Kidney (tissue), 14 donors: ENCODE data around the gene POU3F3. TPM values are rescaled to one million over a fixed set of nuclear protein-coding genes. Genes with fewer than 3 reads are reported as not detected.

Source experiments
- DNase-seq, 5 donors: peaks; one replicate each; pipeline ENCODE4 v3.0.0-alpha.2; 2013 to 2020
- FAIRE-seq: peaks from 2 replicates; lab custom pipeline; 2012; peaks lifted over from hg19 to GRCh38; lab: Jason Lieb, UNC
- H3K27ac ChIP-seq, 2 donors: one replicate each; pipeline ENCODE4 v1.7.0; 2013; ENCODE audit warnings: low read depth in 2 of 2, low read length in 2 of 2, inconsistent platforms in 1 of 2
- H3K27me3 ChIP-seq: one replicate; pipeline ENCODE4 v1.7.1; 2013; ENCODE audit warnings: low read length, inconsistent platforms; ENCODE audit not compliant: control insufficient read depth, insufficient read depth
- H3K36me3 ChIP-seq, 3 donors: one replicate each; pipeline versions ENCODE4 v1.7.0 to v1.7.1; 2013; ENCODE audit warnings: low read length in 3 of 3, control low read depth in 1 of 3, inconsistent platforms in 1 of 3; ENCODE audit not compliant: insufficient read depth in 3 of 3, control insufficient read depth in 2 of 3
- H3K4me1 ChIP-seq, 3 donors: one replicate each; pipeline versions ENCODE4 v1.7.0 to v1.7.1; 2013; ENCODE audit warnings: low read length in 3 of 3, inconsistent platforms in 1 of 3, low read depth in 1 of 3; ENCODE audit not compliant: control insufficient read depth in 2 of 3, insufficient read depth in 2 of 3
- H3K4me3 ChIP-seq, 3 donors: one replicate each; pipeline versions ENCODE4 v1.7.0 to v1.8.1; 2013; ENCODE audit warnings: low read length in 3 of 3, control low read depth in 1 of 3, inconsistent platforms in 1 of 3
- H3K9ac ChIP-seq, 3 donors: one replicate each; pipeline versions ENCODE4 v1.7.0 to v1.7.1; 2013; ENCODE audit warnings: low read length in 3 of 3, control low read depth in 1 of 3, inconsistent platforms in 1 of 3
- H3K9me3 ChIP-seq, 3 donors: one replicate each; pipeline versions ENCODE4 v1.7.0 to v1.7.1; 2013; ENCODE audit warnings: low read length in 3 of 3, control low read depth in 1 of 3, inconsistent platforms in 1 of 3; ENCODE audit not compliant: control insufficient read depth in 2 of 3, insufficient read depth in 1 of 3
- intact Hi-C: fragments of 100-400 bp; cut with DNase I; formaldehyde crosslinking; loops from one replicate; pipeline ENCODE4 v1.11.1; 2022
- polyA plus RNA-seq: library from polyadenylated mRNA; stranded (reverse); fragments of 350-450 nt; fragmentation: Illumina TruSeq; extraction: RNeasy Lipid Tissue Mini Kit (QIAGEN cat#74804); gene quantifications from one replicate; pipeline ENCODE4 v1.2.3, GENCODE V29; 2014; ENCODE audit warnings: low read depth, low replicate concordance; ENCODE audit not compliant: insufficient read depth
- total RNA-seq: library from RNA; stranded (reverse); fragmentation: NEBNext Ultra II Directional; extraction: Animal tissue kit (Norgen Biotek cat#: 25700); gene quantifications from one replicate; pipeline ENCODE4 v1.2.1, GENCODE V29; 2021
- TF ChIP-seq, protein P1 (sequence below): IDR thresholded peaks from 3 replicates; pipeline ENCODE4 v1.5.1; 2012; ENCODE audit warnings: mild to moderate bottlenecking, moderate library complexity, borderline replicate concordance; ENCODE audit not compliant: insufficient read depth; ENCODE audit errors: extremely low read depth
- donor health status: control.
- donor health status: control.
- donor health status: control.
- donor health status: control.
- donor health status: control.
- donor health status: DM: yes; HTN: yes; CAD: no.
- donor health status: Normal renal cell carcinoma (clear cell type).

The POU3F3 gene
- total and polyA plus RNA-seq, 2 donors from 2014 or later: 31.4 to 118 TPM

DNA sequence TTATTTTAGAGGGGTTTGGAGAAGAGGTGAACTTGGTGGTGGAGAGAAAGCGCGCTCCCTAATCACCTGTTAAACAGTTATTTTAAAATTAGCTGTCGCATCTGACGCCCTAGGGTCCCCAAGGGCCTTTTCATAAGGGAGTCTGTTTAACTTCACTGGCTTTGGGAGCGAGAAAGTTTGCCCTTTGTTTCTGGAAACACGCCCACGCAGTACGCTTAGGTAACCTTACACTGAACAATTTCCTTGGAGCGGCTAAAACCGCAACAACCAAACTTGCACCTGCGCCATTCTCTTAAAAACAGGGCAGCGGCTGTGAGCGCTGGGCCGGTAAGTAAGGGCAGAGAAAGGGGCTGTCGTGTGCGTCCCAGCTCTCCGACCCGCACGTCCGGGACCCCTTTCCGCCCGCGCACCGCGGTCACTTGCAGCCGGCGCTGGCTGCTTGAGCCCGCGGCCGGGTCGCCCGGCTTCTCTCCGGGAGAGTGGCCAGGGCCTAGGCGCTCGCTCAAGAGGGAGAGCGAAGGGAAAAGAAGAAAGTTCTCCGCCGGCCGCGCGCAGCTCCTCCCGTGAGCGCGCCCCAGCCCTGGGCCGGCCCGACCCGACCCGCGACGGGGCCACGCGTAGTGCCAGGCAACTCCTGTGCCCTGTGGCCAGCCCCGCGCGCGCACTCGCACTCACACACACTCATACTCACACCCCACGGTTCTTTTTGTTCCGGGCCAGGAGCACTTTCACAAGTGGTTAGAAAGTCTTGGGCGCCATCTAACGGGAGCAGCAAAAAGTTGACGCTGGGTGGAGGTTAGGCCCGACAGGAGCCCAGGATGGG, 19.2 kb downstream of the POU3F3 start:
- intact Hi-C loops: no loop called here
- H3K27ac ChIP-seq: peak overlapping the region; percentile 89 to 94
- no peaks in the 10 kb centered on the region for H3K9me3 ChIP-seq
- FAIRE-seq (no peak), DNase-seq (peak; percentile 90 to 95 (median 92))
- no peaks in the 10 kb centered on the region for H3K4me1 ChIP-seq
- peak overlapping the region; percentile 56 to 76 (median 74) for H3K4me3 ChIP-seq
- H3K36me3 ChIP-seq: no peaks in the 10 kb centered on the region
- H3K9ac ChIP-seq: peak overlapping the region; percentile 34 to 89 (median 77)
- TF ChIP-seq, protein P1, sequence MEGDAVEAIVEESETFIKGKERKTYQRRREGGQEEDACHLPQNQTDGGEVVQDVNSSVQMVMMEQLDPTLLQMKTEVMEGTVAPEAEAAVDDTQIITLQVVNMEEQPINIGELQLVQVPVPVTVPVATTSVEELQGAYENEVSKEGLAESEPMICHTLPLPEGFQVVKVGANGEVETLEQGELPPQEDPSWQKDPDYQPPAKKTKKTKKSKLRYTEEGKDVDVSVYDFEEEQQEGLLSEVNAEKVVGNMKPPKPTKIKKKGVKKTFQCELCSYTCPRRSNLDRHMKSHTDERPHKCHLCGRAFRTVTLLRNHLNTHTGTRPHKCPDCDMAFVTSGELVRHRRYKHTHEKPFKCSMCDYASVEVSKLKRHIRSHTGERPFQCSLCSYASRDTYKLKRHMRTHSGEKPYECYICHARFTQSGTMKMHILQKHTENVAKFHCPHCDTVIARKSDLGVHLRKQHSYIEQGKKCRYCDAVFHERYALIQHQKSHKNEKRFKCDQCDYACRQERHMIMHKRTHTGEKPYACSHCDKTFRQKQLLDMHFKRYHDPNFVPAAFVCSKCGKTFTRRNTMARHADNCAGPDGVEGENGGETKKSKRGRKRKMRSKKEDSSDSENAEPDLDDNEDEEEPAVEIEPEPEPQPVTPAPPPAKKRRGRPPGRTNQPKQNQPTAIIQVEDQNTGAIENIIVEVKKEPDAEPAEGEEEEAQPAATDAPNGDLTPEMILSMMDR: peak; percentile 61
- peaks cover 28% of the 10 kb centered on the region for H3K27me3 ChIP-seq

DNA sequence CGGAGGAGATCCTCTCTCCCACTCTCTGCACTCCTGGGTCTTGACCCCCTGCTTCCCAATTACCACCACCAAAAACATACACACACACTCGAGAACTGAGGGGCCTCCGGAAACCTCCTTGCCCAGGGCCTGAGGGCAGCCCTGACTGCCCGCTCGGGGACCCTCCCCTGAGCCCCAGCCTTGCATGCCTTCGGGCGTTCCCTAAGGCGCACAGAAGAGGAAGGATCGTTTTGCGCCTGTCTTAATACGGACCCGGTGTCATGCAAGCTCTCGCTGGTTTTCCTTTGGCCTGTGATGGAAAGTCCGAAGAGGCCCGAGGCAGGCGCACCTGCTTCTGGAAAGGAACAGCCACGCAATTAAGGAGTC, 19.8 kb downstream of the POU3F3 start:
- no peak for FAIRE-seq

DNA sequence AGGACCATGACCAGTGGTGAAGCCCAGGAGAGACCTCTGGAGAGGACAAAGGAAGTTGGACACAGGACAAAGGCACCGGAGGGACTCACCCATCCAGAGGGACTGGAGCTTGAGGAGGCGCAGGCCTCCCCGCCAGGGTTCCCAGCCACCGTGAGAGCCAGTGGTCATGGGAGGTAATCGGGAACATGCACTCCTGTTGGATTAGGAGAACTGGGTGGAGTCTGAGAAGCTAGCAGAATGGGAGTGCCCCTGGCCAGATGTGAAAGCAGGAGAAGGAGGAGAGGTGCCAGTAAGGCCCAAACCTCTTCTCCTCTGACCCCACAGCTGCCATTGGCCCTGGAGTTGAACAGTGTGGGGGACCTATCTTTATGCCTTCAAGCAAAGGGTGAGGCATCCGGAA, 20.3 kb downstream of the POU3F3 start:
- Histone ChIP-seq H3K4me3 (peak overlapping the region; percentile 32 to 74 (median 53)), H3K9ac (peak overlapping the region in 1 of 3 donors; percentile 89), H3K9me3 (no peaks in the 10 kb centered on the region), H3K27ac (peak overlapping the region; percentile 45 to 89), H3K36me3 (no peaks in the 10 kb centered on the region), H3K27me3 (peaks cover 24% of the 10 kb centered on the region), H3K4me1 (no peaks in the 10 kb centered on the region)
- TF ChIP-seq, protein P1: no peak
- FAIRE-seq (no peak), DNase-seq (peak; percentile 31 to 79 (median 43))
- intact Hi-C loops: no loop called here

More for the DNA sequence above, 19.8 kb downstream of the POU3F3 start:
- Histone ChIP-seq H3K36me3 (no peaks in the 10 kb centered on the region), H3K27ac (peak overlapping the region; percentile 52 to 89), H3K9me3 (no peaks in the 10 kb centered on the region), H3K27me3 (peaks cover 23% of the 10 kb centered on the region), H3K4me1 (no peaks in the 10 kb centered on the region), H3K9ac (peak overlapping the region in 1 of 3 donors; percentile 89), H3K4me3 (peak overlapping the region; percentile 32 to 74 (median 56))
- TF ChIP-seq, protein P1: no peak
- intact Hi-C loops: no loop called here
- no peak for DNase-seq
